ENCODE results near the gene SETD9. TPM values are rescaled to one million over a fixed set of nuclear protein-coding genes. Genes with fewer than 3 reads are reported as not detected.

SETD9 gene
- total and polyA plus RNA-seq, 2 of the 13 experiments (the other 11 are each of a cell fraction or from before 2014, with no cell fraction given) = 4.8 to 17.8 TPM

GRCh38 chr5:56918054-56918453, 8.7 kb downstream of the SETD9 start (continued):
- TF ChIP-seq PATZ1 (CRISPR knock-in tag; IDR thresholded peaks at IDR 0.05) (0 out of 2 replicates have a peak, but pooled peaks have one; percentile 24), ZNF891 (CRISPR knock-in tag; IDR thresholded peaks at IDR 0.05) (no peak)

- in situ Hi-C loops (cut with HindIII; ENCODE audit: extremely low pct_ligation_motif_present, low pct_unique_long_range_greater_than_20kb) (no loop called here), intact Hi-C loops (cut with micrococcal nuclease; ENCODE audit: unreplicated experiment) (no loop called here)
- peaks cover 22% of the 10 kb centered on the region for H3K4me1 ChIP-seq (ENCODE audit: insufficient read depth, low read length)
- H3K27me3 ChIP-seq (ENCODE audit: control insufficient read depth in 1 of 2, insufficient read depth in 2 of 2, low read length in 2 of 2) = no peaks in the 10 kb centered on the region
- no peak overlapping the region for H3K9ac ChIP-seq (ENCODE audit: insufficient read depth, low read depth, low read length)
- peaks cover 2 to 34% of the 10 kb centered on the region in 2 experiments for H3K36me3 ChIP-seq (replicated peaks in 1 of 2; ENCODE audit: control insufficient read depth in 1 of 2, insufficient read depth in 2 of 2, low read length in 2 of 2)
- no peak overlapping the region for H3K4me3 ChIP-seq (replicated peaks in 1 of 3; ENCODE audit: insufficient read depth in 1 of 3, low read depth in 2 of 3, low read length in 3 of 3)
- POLR2A ChIA-PET = interaction anchor here (1.9 kb wide), 1 partner anchor 10 kb away, joined by 10 read pairs; the partner anchor contains the start of gene SETD9
- no peak overlapping the region for H2AFZ ChIP-seq (ENCODE audit: low read length)
- H3K79me2 ChIP-seq (ENCODE audit: insufficient read depth, low read length) = no peaks in the 10 kb centered on the region
- H4K20me1 ChIP-seq (ENCODE audit: insufficient read depth, low read length) = no peaks in the 10 kb centered on the region
- no peak for ATAC-seq
- no peak for DNase-seq (ENCODE audit: low spot score)
- no peaks in the 10 kb centered on the region for H3K9me3 ChIP-seq (ENCODE audit: low read length)
- FAIRE-seq = no peak
- WGBS (ENCODE audit: low lambda C conversion rate) = 100% methylated on average over 1 of the region's 1 CpG
- no peak overlapping the region for H3K4me2 ChIP-seq (ENCODE audit: low read depth, low read length)
- H3K27ac ChIP-seq (ENCODE audit: extremely low read length, insufficient read depth, low read length) = no peak overlapping the region
- CTCF ChIA-PET (ENCODE audit: low intra/inter-chr PET ratio, low total read pairs) = no interaction called here
- BruUV-seq (replicated peaks) = no TSS peak
- no peak for TF ChIP-seq HMG20B (CRISPR knock-in tag; conservative IDR thresholded peaks at IDR 0.05)
- TF ChIP-seq RXRA (CRISPR knock-in tag; IDR thresholded peaks at IDR 0.05) = no peak
- no peak for TF ChIP-seq ZNF780A (CRISPR knock-in tag; IDR thresholded peaks at IDR 0.05)
- TF ChIP-seq MYPOP (CRISPR knock-in tag; IDR thresholded peaks at IDR 0.05) = no peak
- TF ChIP-seq ZNF282 (IDR thresholded peaks at IDR 0.05; ENCODE audit: partially characterized antibody) = no peak
- TF ChIP-seq CREB3 (CRISPR knock-in tag; IDR thresholded peaks at IDR 0.05) = no peak
- no peak for TF ChIP-seq GTF3A (CRISPR knock-in tag; conservative IDR thresholded peaks at IDR 0.05)
- no peak for TF ChIP-seq ZNF367 (CRISPR knock-in tag; IDR thresholded peaks at IDR 0.05; ENCODE audit: borderline replicate concordance)
- TF ChIP-seq ZFP82 (CRISPR knock-in tag; IDR thresholded peaks at IDR 0.05; ENCODE audit: borderline replicate concordance) = no peak
- TF ChIP-seq ZSCAN31 (CRISPR knock-in tag; IDR thresholded peaks at IDR 0.05; ENCODE audit: low read depth) = no peak
- no peak for TF ChIP-seq ZNF12 (CRISPR knock-in tag; IDR thresholded peaks at IDR 0.05)
- no peak for TF ChIP-seq NRL (CRISPR knock-in tag; IDR thresholded peaks at IDR 0.05; ENCODE audit: borderline replicate concordance)
- no peak for TF ChIP-seq HDAC1 (CRISPR knock-in tag; IDR thresholded peaks at IDR 0.05)
- TF ChIP-seq ARID3A (IDR thresholded peaks at IDR 0.05; ENCODE audit: low read depth, low read length) = no peak
Measured at GRCh38 chr5:56919942-56920662, 10.7 kb downstream of the SETD9 start.

Data from HepG2 (cell line).